OCI-LY3 (cell line): Measurements from ENCODE around the gene CLEC2B.

Source experiments
- H2AFZ ChIP-seq: fragments of 200-600, 300-600 bp; shearing (Covaris generic); 2 replicates; pipeline ENCODE4 v1.6.0; 2014; ENCODE audit warnings: antibody characterized with exemption, low read depth, low read length
- H3K27ac ChIP-seq: fragments of 200-600, 300-600 bp; sonication (generic); 2 replicates; pipeline ENCODE4 v1.5.1; 2014; ENCODE audit warnings: mild to moderate bottlenecking, low read length, moderate library complexity, mixed read lengths
- H3K27me3 ChIP-seq: fragments of 200-600, 300-600 bp; sonication (generic); 2 replicates; pipeline ENCODE4 v1.6.1; 2014; ENCODE audit warnings: low read depth, low read length, mixed read lengths
- H3K36me3 ChIP-seq: fragments of 200-600, 300-600 bp; sonication (generic); replicated peaks from 2 replicates; pipeline ENCODE3; 2014; ENCODE audit warnings: low read depth, low read length, mixed read lengths
- H3K4me1 ChIP-seq: fragments of 300-600, 200-600 bp; sonication (generic); 2 replicates; pipeline ENCODE4 v1.6.1; 2014; ENCODE audit warnings: low read length, mixed read lengths
- H3K4me2 ChIP-seq: fragments of 200-600, 300-600 bp; sonication (generic); 2 replicates; pipeline ENCODE4 v1.6.1; 2014; ENCODE audit warnings: low read length, mixed read lengths
- H3K4me3 ChIP-seq: fragments of 300-600, 200-600 bp; sonication (generic); 2 replicates; pipeline ENCODE4 v1.5.1; 2014; ENCODE audit warnings: antibody characterized with exemption, mild to moderate bottlenecking, low read length, moderate library complexity
- H3K79me2 ChIP-seq: fragments of 300-600, 200-600 bp; shearing (Covaris generic); 2 replicates; pipeline ENCODE4 v1.6.1; 2014; ENCODE audit warnings: mild to moderate bottlenecking, low read length, mixed read lengths
- H3K9ac ChIP-seq: fragments of 300-600, 200-600 bp; shearing (Covaris generic); 2 replicates; pipeline ENCODE4 v1.6.0; 2014; ENCODE audit warnings: mild to moderate bottlenecking, low read length, moderate library complexity
- H3K9me3 ChIP-seq: fragments of 200-600, 300-600 bp; shearing (Covaris generic); 2 replicates; pipeline ENCODE4 v1.6.1; 2014; ENCODE audit warnings: low read length, mixed read lengths; ENCODE audit not compliant: insufficient read depth
- H4K20me1 ChIP-seq: fragments of 200-600, 300-600 bp; sonication (generic); 2 replicates; pipeline ENCODE4 v1.6.1; 2016; ENCODE audit warnings: low read length, mixed read lengths; ENCODE audit not compliant: insufficient read depth
- CTCF ChIP-seq: fragments of 200-600, 300-600 bp; sonication (generic); IDR thresholded peaks from 2 replicates; pipeline ENCODE4 v1.5.1; 2014; ENCODE audit warnings: antibody characterized with exemption, low read length, low read depth
- EZH2phosphoT487 ChIP-seq: fragments of 200-600 bp; shearing (Covaris generic); IDR thresholded peaks from 2 replicates; pipeline ENCODE4 v1.6.1; 2018; ENCODE audit warnings: antibody characterized with exemption, mixed run types, low read depth

Gene CLEC2B

GRCh38 chr12:9908350-9908749 is 39.2 kb upstream of the CLEC2B start:
- peaks cover 42% of the 10 kb centered on the region for H3K9me3 ChIP-seq
- H3K4me1 ChIP-seq: no peaks in the 10 kb centered on the region
- no peaks in the 10 kb centered on the region for H4K20me1 ChIP-seq
- no peak overlapping the region for H2AFZ ChIP-seq
- no peak overlapping the region for H3K4me3 ChIP-seq
- H3K4me2 ChIP-seq: no peak overlapping the region
- H3K79me2 ChIP-seq: no peaks in the 10 kb centered on the region
- TF ChIP-seq CTCF: no peak
- no peak for TF ChIP-seq EZH2phosphoT487
- no peak overlapping the region for H3K27ac ChIP-seq
- H3K36me3 ChIP-seq: peaks cover 2% of the 10 kb centered on the region
- H3K9ac ChIP-seq: no peak overlapping the region
- H3K27me3 ChIP-seq: no peaks in the 10 kb centered on the region

- no peak for TF ChIP-seq EZH2phosphoT487
- no peak for TF ChIP-seq CTCF
- Histone ChIP-seq H3K27ac (no peak overlapping the region), H3K36me3 (peaks cover 2% of the 10 kb centered on the region), H3K79me2 (no peaks in the 10 kb centered on the region), H3K4me2 (no peak overlapping the region), H4K20me1 (no peaks in the 10 kb centered on the region), H2AFZ (no peak overlapping the region), H3K9me3 (peaks cover 42% of the 10 kb centered on the region), H3K4me1 (no peaks in the 10 kb centered on the region), H3K9ac (no peak overlapping the region), H3K27me3 (no peaks in the 10 kb centered on the region), H3K4me3 (no peak overlapping the region)
Observed at GRCh38 chr12:9907769-9908168, 38.6 kb upstream of the CLEC2B start.

- Histone ChIP-seq H4K20me1 (no peaks in the 10 kb centered on the region), H3K9me3 (peaks cover 46% of the 10 kb centered on the region), H3K4me2 (no peak overlapping the region), H3K36me3 (peaks cover 1% of the 10 kb centered on the region), H2AFZ (no peak overlapping the region), H3K9ac (no peak overlapping the region), H3K27me3 (no peaks in the 10 kb centered on the region), H3K79me2 (no peaks in the 10 kb centered on the region), H3K4me1 (no peaks in the 10 kb centered on the region), H3K27ac (no peak overlapping the region), H3K4me3 (no peak overlapping the region)
- TF ChIP-seq CTCF (no peak), EZH2phosphoT487 (no peak)
Observed at GRCh38 chr12:9906873-9907272, 37.7 kb upstream of the CLEC2B start.

- Histone ChIP-seq H3K36me3 (no peaks in the 10 kb centered on the region), H3K27me3 (no peaks in the 10 kb centered on the region), H3K27ac (no peak overlapping the region), H3K4me3 (no peak overlapping the region), H3K9ac (no peak overlapping the region), H3K4me1 (peaks cover 2% of the 10 kb centered on the region; the same call in 1 of the 2 replicates), H4K20me1 (no peaks in the 10 kb centered on the region), H2AFZ (no peak overlapping the region), H3K9me3 (peaks cover 17% of the 10 kb centered on the region; the same call in 1 of the 2 replicates), H3K4me2 (no peak overlapping the region), H3K79me2 (no peaks in the 10 kb centered on the region)
- TF ChIP-seq EZH2phosphoT487: no peak
- no peak for TF ChIP-seq CTCF
Observed at GRCh38 chr12:9902539-9903228, 33.5 kb upstream of the CLEC2B start.
